ENCODE data around the gene RAD23B. TPM values are rescaled to one million over a fixed set of nuclear protein-coding genes. Genes with fewer than 3 reads are reported as not detected.

RAD23B gene
- total RNA-seq, 1 donor from 2014 or later, result 134 TPM

- Mint-ChIP-seq H3K9me3 (peaks cover 8% of the 10 kb centered on the region), H3K4me3 (no peak overlapping the region), H3K27ac (no peak overlapping the region), H3K4me1 (ENCODE audit: unreplicated experiment) (peaks cover 7% of the 10 kb centered on the region), H3K36me3 (no peaks in the 10 kb centered on the region), H3K27me3 (no peaks in the 10 kb centered on the region)
- DNase-seq (ENCODE audit: extremely low spot score, unreplicated experiment), result no peak
- no peak for TF ChIP-seq CTCF (conservative IDR thresholded peaks at IDR 0.05)
Observed at GRCh38 chr9:107261106-107261505, 22.0 kb upstream of the RAD23B start.

GRCh38 chr9:107263289-107263688 is 19.8 kb upstream of the RAD23B start:
- TF ChIP-seq CTCF (conservative IDR thresholded peaks at IDR 0.05), result no peak

DNA sequence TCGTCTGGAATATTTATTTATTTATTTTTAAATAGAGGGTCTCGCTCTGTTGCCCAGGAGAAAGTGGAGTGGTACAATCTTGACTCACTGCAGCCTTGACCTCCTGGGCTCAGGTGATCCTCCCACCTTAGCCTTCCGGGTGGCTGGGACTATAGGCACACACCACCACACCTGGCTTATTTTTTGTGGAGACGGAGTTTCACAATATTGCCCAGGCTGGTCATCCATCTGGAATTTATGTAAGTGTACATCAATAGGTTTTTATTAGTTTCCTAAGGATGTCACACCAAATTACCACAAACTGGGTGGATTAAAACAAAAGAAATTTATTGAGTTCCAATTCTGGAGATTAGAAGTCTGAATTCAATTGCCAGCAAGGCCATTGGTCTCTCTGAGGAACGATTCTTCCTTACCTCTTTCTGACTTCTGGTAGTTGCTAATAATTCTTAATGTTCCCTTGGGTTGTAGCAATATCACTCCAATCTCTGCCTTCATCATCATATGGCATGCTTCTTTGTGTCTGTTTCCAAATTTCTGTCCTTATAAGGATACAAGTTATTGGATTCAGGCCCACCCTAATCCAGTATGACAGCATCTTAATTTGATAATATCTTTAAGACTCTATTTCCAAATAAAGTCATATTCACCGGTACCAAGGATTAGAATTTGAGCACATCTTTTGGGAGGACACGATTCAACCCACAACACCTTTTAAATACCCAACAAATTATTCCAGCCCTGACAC is 16.3 kb upstream of the RAD23B start:
- no peak for DNase-seq (ENCODE audit: extremely low spot score, unreplicated experiment)
- no peak for TF ChIP-seq CTCF (conservative IDR thresholded peaks at IDR 0.05)
- Mint-ChIP-seq H3K27ac (no peak overlapping the region), H3K27me3 (no peaks in the 10 kb centered on the region), H3K9me3 (peaks cover 8% of the 10 kb centered on the region), H3K36me3 (no peaks in the 10 kb centered on the region), H3K4me1 (ENCODE audit: unreplicated experiment) (no peaks in the 10 kb centered on the region), H3K4me3 (no peak overlapping the region)

More at GRCh38 chr9:107263289-107263688, 19.8 kb upstream of the RAD23B start:
- H3K36me3 Mint-ChIP-seq, result no peaks in the 10 kb centered on the region
- no peaks in the 10 kb centered on the region for H3K27me3 Mint-ChIP-seq
- no peak overlapping the region for H3K4me3 Mint-ChIP-seq
- peaks cover 8% of the 10 kb centered on the region for H3K9me3 Mint-ChIP-seq
- DNase-seq (ENCODE audit: extremely low spot score, unreplicated experiment), result no peak
- peaks cover 7% of the 10 kb centered on the region for H3K4me1 Mint-ChIP-seq (ENCODE audit: unreplicated experiment)
- H3K27ac Mint-ChIP-seq, result no peak overlapping the region

- peaks cover 5% of the 10 kb centered on the region for H3K9me3 Mint-ChIP-seq
- TF ChIP-seq CTCF (conservative IDR thresholded peaks at IDR 0.05), result no peak
Observed at GRCh38 chr9:107268560-107268959, 14.5 kb upstream of the RAD23B start.

DNA sequence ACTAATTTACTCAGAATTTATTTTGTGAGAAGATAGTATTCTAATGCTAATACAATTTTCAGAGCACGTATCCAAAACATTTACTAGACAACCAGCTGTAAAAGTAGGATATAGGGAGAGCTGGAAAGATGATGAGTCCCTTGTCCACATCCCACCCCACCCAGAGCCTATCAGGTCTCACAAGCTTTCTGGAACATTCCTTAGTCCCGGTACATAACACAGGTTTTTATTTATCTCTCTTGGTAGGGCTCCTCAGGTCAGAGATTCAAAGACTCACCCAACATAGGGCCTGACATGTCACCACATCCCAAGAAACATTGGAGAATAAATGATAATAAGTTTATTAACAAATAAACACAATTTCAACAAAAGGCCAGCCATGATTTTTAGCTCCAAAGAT is 13.8 kb upstream of the RAD23B start:
- Mint-ChIP-seq H3K36me3 (no peaks in the 10 kb centered on the region), H3K4me3 (no peak overlapping the region), H3K27me3 (no peaks in the 10 kb centered on the region), H3K4me1 (ENCODE audit: unreplicated experiment) (peaks cover 5% of the 10 kb centered on the region), H3K27ac (no peak overlapping the region), H3K9me3 (peaks cover 5% of the 10 kb centered on the region)
- no peak for TF ChIP-seq CTCF (conservative IDR thresholded peaks at IDR 0.05)
- no peak for DNase-seq (ENCODE audit: extremely low spot score, unreplicated experiment)

More at GRCh38 chr9:107268560-107268959, 14.5 kb upstream of the RAD23B start:
- Mint-ChIP-seq H3K27ac (no peak overlapping the region), H3K4me3 (no peak overlapping the region), H3K36me3 (no peaks in the 10 kb centered on the region), H3K4me1 (ENCODE audit: unreplicated experiment) (no peaks in the 10 kb centered on the region), H3K27me3 (no peaks in the 10 kb centered on the region)
- DNase-seq (ENCODE audit: extremely low spot score, unreplicated experiment), result no peak

Measured in type B pancreatic cell (in vitro differentiated cells).